Mammary microvascular endothelial cell (primary cell): ENCODE results near the gene PIERCE2. TPM values are rescaled to one million over a fixed set of nuclear protein-coding genes. Genes with fewer than 3 reads are reported as not detected.

Experiments used
- total RNA-seq: library from RNA; depleted of rRNA; stranded (reverse); fragments of >200 nt; gene quantifications from 2 replicates; pipeline ENCODE4 v1.2.3, GENCODE V29; 2015

PIERCE2 gene
- total RNA-seq, result 1.5 and 1.7 TPM in 2 replicates

GRCh38 chr15:55408012-55408928, at the start of gene PIERCE2, which contains the start of gene CCPG1:
Gene PIERCE2 (plus strand): TSS chr15:55408495. CDS start chr15:55408769, 274 bp downstream.
Gene CCPG1 (minus strand): TSS chr15:55408359. CDS start chr15:55389424, 18,935 bp downstream.

Other genes starting within 250 kb of the PIERCE2 start
- 48.2 and 60.1 TPM in 2 replicates for gene RSL24D1, start 211.6 kb upstream of the PIERCE2 start, total RNA-seq
- gene RAB27A, start 118.7 kb upstream of the PIERCE2 start, total RNA-seq, result 6.3 and 11.3 TPM in 2 replicates
- gene PIGBOS1, start 89.4 kb upstream of the PIERCE2 start, total RNA-seq, result 8.7 and 13.9 TPM in 2 replicates
- 14.9 and 15.1 TPM in 2 replicates for gene PIGB, start 89.3 kb upstream of the PIERCE2 start, total RNA-seq
- gene CCPG1, start 136 bp upstream of the PIERCE2 start, total RNA-seq, result 31.3 and 32.3 TPM in 2 replicates
- 0.80 and 1.3 TPM in 2 replicates for gene DNAAF4, start 99.7 kb downstream of the PIERCE2 start, total RNA-seq
- gene PYGO1, start 179.8 kb downstream of the PIERCE2 start, total RNA-seq, result 0.53 and 0.69 TPM in 2 replicates